Colon (tissue), 2 donors: Measurements from ENCODE around the gene EDIL3.

Experiments
- FAIRE-seq: peaks from 2 replicates; lab custom pipeline; 2012; peaks lifted over from hg19 to GRCh38; lab: Jason Lieb, UNC
- donor health status: control.
- donor health status: control.

Gene EDIL3

GRCh38 chr5:83964271-83964670 lies 420.4 kb downstream of the EDIL3 start:
- FAIRE-seq, result no peak

- FAIRE-seq, result no peak
Measured at GRCh38 chr5:83957188-83957587, 427.5 kb downstream of the EDIL3 start.

DNA sequence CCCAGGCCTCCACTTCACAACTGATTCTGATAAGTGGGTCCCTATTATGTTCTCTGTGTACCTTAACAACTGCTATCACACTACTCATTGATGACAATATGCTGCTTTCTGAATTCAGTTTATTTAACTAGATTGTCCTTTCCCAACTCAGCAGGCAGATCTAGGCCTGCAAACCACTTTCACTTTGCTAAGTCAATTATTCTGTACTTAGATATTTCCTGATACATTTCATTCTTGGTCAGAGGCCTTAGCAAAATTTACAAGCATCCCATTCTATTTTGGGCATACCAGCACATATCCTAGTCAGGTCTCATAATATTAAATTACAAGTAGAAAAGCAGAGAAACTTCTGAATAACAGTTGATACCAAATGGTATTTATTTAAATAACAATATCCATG lies 428.3 kb downstream of the EDIL3 start:
- no peak for FAIRE-seq

GRCh38 chr5:83955916-83956315 lies 428.8 kb downstream of the EDIL3 start:
- no peak for FAIRE-seq

DNA sequence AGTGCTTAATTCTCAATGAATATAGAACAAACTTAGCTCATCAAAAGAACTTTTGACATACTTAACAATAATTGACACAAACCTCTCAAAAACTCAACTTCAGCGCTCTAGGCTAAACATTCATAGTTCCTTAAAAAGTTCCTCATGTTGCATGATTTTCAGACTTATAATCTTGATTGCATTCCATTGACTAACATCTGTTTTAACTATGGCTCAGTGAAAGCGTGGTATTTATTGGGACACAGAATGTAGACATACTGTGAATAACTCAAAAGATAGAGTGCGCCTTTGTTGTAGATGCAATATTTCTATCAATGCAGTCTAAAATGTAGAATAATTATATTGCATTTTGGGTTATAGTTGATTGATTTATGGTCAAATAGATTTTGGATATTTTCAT lies 436.9 kb downstream of the EDIL3 start:
- no peak for FAIRE-seq

- no peak for FAIRE-seq
Measured at GRCh38 chr5:83946516-83946915, 438.2 kb downstream of the EDIL3 start.

DNA sequence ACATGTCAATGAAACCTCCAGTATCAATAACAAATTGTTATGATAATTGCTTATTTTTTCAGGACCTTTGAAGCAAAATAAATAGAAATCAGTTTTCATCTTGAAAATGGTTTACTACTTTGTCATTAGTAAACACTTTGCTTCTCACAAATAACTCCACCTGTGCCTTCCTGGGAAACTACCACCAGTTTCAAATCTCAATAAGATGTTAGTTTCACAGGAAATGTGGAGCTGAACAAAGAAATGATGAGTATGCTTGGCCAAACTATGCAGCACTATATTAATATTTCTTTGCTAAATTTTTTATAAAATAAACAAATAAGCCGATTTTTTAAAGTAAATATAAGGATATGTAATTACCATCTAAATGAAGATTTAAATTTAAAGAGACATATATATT lies 442.5 kb downstream of the EDIL3 start:
- no peak for FAIRE-seq

DNA sequence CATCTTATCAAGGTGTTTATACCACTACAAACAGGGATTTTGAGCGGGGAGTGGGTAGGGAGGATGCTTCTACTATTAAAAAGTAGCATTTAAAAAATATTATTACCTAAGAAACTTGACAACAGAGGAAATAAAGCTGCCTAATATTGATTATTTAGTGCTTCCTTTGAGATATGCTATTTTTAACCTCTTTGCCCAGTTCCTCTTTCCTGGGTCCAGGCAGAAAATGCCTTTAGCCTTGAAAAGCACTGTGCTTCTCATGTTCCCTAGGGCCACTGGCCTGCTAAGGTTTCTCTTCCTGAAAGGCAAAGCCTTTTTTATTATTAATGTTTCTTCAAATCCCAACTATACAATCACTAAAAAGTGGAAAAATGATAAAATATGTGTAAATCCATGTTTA lies 446.8 kb downstream of the EDIL3 start:
- no peak for FAIRE-seq

- FAIRE-seq, result no peak
Measured at GRCh38 chr5:83931969-83932368, 452.7 kb downstream of the EDIL3 start.

DNA sequence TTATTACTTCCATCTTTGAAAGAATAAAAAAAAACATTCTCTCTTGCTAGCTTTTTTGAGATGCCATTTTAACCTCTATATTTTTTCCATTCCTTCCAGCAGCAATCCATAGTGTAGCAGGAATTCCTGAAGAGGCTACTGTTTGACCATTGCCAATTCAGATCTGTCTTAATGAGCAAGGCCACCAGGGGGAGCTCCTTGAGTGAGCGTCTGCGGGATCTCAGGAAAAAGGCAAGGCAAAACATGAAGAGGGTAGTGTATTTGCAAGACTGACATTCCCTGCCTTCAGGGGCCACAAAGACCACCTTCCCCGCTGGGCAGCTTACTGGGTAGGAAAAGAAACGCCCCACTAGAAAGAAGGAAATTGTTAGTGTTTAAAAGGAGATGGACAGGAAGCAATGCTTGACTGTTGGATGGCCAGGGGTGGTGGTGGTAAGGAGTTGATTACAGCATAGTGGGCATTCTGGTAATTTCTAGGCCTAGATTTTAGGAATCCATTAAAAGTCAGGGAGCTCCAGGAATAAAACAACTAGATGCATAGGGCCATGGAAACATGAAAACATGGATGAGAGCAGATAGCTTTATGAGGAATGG lies 457.4 kb downstream of the EDIL3 start:
- no peak for FAIRE-seq

- no peak for FAIRE-seq
Measured at GRCh38 chr5:83925955-83926337, 458.7 kb downstream of the EDIL3 start.

GRCh38 chr5:83925321-83925954 lies 459.2 kb downstream of the EDIL3 start:
- FAIRE-seq, result no peak

DNA sequence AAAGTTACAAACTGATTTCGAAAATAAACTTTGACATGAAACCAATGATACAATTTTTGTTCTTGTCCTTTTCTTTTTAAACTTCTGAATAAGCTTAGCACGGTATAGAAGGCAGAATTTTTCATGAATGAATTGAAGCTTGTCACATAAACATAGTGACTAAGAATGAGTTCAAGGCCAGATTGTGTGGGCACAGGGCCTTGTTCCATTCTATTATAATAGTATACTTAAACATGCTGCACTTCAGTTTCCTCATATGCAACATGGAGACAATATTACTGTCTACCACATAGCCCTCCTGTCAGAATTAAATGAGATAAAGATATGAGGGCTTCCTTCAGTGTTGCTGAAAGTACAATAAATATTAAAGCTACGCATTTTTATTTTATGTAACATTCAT lies 459.8 kb downstream of the EDIL3 start:
- FAIRE-seq, result no peak

GRCh38 chr5:83924171-83924570 lies 460.5 kb downstream of the EDIL3 start:
- no peak for FAIRE-seq

DNA sequence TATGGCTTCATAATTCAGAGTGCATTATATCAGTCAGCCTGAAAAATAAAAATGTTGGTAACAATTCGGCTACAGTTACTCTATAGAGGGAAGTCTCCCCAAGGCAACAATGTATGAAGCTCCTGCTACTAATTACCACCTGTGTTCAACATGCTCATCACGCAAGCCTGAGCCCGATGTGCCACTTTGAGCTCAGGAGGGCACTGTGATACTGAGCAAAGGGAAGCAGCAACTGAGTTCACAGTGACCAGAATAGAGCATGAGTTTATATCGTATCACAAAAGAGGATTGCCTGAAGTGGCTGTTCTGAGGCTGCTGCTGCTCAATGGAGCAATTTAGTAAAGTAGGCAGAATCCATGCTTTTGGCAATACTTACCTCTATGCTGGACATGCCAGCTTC lies 462.0 kb downstream of the EDIL3 start:
- no peak for FAIRE-seq

DNA sequence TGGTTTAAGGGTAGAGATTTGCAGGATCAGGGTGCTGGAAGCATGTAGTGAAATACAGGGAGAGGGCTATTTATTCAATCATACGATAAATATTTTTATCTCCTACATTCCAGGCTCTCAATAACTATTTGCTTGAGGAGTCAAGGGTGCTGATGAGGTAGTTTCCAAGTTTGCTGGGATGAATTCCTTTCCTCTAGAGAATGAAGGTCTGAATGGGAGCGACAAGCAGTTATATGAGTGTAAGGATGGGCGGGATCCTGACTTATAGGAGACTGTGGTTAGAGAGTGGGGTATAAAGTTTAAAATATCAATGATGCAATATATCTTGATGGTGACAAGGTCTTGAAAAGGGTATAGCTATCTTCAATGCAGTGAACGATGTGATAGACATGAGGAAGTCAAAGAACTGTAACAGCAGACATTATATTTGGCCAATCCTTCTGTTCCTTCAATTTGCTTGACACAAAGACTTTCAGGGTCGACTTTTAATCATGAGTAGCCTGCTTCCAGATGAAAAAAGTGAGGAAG lies 462.9 kb downstream of the EDIL3 start:
- no peak for FAIRE-seq

GRCh38 chr5:83919071-83920041 lies 465.3 kb downstream of the EDIL3 start:
- peak; percentile 90 for FAIRE-seq

DNA sequence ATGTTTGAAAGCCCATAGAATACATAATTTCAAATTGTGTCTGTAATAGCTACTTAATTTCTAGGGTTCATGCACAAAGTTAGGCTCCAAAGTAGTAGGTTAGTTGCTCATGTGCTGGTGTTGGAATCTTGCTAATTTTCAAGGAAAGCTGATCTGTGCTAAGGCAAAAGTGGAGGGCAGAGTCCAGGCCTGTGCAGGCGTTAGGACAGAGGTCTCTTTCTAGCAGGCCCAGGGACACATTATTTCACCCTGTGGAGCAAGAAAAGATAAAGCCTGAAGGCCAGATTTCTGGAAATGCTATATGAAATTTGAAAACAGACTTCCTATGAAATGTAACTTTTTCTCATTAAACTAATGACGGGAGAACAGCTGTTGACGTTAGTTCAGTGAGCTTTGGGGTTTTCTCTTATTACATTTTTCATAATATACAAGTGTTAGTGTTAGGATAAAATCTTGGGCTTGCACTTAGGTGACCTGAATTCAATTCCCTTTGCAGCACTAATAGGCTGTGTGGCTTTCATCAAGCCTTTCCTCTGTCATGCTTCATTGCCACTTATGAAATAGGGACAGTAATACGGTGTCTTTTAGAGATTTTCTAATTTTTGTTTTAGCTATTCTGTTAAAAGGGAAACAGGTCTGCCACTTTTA lies 467.3 kb downstream of the EDIL3 start:
- FAIRE-seq, result no peak

DNA sequence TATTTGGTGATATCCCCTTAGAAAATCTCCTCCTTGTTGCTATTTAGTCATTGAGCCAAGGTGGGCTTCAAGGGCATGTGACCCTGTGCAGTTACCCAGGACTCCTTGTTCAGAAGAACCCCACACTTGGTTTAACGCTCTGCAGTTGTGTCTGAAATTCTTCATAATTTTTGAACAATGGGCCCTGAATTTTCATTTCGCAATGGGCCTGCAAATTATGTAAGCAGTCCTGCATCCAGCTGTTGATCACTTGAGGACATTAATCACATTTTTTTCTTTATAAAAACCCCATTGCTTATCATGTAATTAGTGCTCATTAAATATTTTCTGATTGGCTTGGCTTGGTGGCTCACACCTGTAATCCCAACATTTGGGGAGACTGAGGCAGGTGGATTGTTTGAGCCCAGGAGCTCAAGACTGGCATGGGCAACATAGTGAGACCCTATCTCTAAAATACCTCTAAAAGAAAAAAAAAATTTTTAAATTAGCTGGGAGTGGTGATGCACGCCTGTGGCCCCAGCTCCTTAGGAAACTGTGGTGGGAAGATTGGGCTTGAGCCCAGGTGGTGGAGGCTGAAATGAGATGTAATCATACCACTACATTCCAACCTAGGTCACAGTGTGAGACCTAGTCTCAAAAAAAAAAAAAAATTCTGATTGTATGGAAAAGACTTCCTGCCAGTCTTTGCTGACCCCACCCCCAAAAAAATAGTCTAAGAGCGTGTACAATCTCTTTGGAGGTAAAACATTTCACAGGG lies 469.8 kb downstream of the EDIL3 start:
- no peak for FAIRE-seq

- FAIRE-seq, result no peak
Measured at GRCh38 chr5:83914199-83914598, 470.5 kb downstream of the EDIL3 start.

GRCh38 chr5:83913593-83913992 lies 471.1 kb downstream of the EDIL3 start:
- FAIRE-seq, result no peak
